ENCODE measurements around the gene CCDC83.

DNA sequence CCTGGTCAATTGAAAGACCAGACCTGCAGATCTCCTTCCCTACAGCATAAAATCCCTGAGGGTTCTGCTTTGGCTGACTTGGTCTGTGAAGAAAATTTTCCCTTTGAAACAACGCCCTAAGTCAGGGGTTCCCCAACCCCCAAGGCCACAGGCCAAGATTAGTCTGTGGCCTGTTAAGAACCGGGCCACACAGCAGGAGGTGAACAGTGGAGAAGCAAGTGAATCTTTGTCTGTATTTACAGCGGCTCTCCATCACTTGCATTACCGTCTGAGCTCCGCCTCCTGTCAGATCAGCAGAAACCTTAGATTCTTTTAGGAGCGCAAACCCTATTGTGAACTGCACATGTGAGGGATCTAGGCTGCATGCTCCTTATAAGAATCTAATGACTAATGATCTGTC, 38.2 kb downstream of the CCDC83 start:
- TF ChIP-seq EZH2 (IDR thresholded peaks at IDR 0.05) (no peak), POLR2AphosphoS5 (IDR thresholded peaks at IDR 0.05; ENCODE audit: borderline replicate concordance, low read depth, low read length) (no peak), FOXP2 (optimal IDR thresholded peaks at IDR 0.05; ENCODE audit: control extremely low read depth, extremely low read length, insufficient read depth) (no peak)

All from SK-N-MC (cell line).